Stimulated activated naive CD8-positive, alpha-beta T cell treated with anti-CD3 and anti-CD28 coated beads, Interleukin-15, amount 100 ng/mL, for 72 hours (primary cell): Measurements from ENCODE around the gene THSD7B.
"Not testable (repeated sequence)": the region's sequence is repeated elsewhere in the genome, so short reads cannot be mapped to it uniquely, and the experiment has no call there.

Experiments used
- ATAC-seq: fragments of 150-1000 bp; cut with Tn5 transposase; 2 replicates; pipeline ENCODE4 v1.10.0; 2021; ENCODE audit warnings: mild to moderate bottlenecking, moderate library complexity
- DNase-seq, 2 donors: peaks; one replicate each; pipeline ENCODE4 v3.0.0; 2021 to 2022
- H3K27ac Mint-ChIP-seq, 2 donors: one replicate each; pipeline ENCODE4 v1.8.0; 2022; ENCODE audit warnings: mild to moderate bottlenecking in 2 of 2, mixed read lengths in 2 of 2, moderate library complexity in 2 of 2
- H3K27me3 Mint-ChIP-seq: one replicate; pipeline ENCODE4 v1.8.0; 2022; ENCODE audit warnings: mixed read lengths
- H3K4me1 Mint-ChIP-seq: one replicate; pipeline ENCODE4 v1.8.0; 2022; ENCODE audit warnings: mild to moderate bottlenecking, mixed read lengths
- H3K4me3 Mint-ChIP-seq, 2 donors: one replicate each; pipeline ENCODE4 v1.8.0; 2022; ENCODE audit warnings: mild to moderate bottlenecking in 2 of 2, mixed read lengths in 2 of 2, moderate library complexity in 1 of 2
- H3K9me3 Mint-ChIP-seq, 2 donors: one replicate each; pipeline ENCODE4 v1.8.0; 2022; ENCODE audit warnings: mixed read lengths in 2 of 2

The THSD7B gene

GRCh38 chr2:136962105-136962725, 196.9 kb downstream of the THSD7B start:
- no peaks in the 10 kb centered on the region for H3K27me3 Mint-ChIP-seq
- ATAC-seq (no peak), DNase-seq (no peak)
- H3K27ac Mint-ChIP-seq: no peak overlapping the region
- H3K4me3 Mint-ChIP-seq: no peak overlapping the region
- no peaks in the 10 kb centered on the region for H3K4me1 Mint-ChIP-seq
- H3K9me3 Mint-ChIP-seq: no peaks in the 10 kb centered on the region

DNA sequence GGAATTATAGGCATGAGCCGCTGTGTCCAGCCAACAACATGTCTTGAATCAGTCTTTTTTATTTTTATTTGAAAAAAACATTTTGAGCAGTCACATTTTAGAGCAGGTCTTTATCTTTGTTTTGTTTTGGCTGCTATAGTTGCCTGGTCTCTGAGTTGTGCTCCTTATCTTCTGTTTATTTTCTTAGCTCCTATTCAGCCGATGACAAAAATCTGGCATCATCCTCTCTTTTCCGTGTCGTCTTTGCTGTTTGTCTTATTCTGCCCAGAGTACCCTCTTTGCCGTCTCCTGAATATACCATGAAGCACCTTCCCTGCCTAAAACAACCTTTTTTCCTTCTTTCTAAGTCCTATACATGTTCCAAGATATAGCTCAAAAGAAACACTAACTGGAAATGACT, 201.1 kb downstream of the THSD7B start:
- no peaks in the 10 kb centered on the region for H3K9me3 Mint-ChIP-seq
- no peaks in the 10 kb centered on the region for H3K27me3 Mint-ChIP-seq
- no peak overlapping the region for H3K27ac Mint-ChIP-seq
- ATAC-seq: no peak
- H3K4me1 Mint-ChIP-seq: no peaks in the 10 kb centered on the region
- no peak overlapping the region for H3K4me3 Mint-ChIP-seq
- DNase-seq: no peak

DNA sequence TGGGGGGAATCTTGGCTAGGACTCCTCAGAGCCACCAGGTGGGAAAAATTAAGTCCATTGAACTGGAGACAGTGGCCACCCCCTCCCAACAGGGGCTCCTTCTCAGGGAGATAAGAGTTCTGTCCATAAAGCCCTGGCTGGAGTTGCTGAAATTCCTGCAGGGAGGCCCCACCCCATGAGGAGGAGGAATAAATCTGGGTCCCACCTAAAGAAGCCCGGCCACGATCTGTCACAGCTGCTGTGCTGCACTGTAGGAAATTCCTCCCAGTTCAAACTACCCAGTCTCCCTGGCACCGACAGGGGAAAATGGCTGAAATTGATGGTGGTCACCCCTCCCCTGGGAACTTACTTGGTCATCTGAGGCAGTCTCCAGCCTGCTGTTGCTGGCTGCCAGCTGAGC, 215.0 kb downstream of the THSD7B start:
- no peak for ATAC-seq

DNA sequence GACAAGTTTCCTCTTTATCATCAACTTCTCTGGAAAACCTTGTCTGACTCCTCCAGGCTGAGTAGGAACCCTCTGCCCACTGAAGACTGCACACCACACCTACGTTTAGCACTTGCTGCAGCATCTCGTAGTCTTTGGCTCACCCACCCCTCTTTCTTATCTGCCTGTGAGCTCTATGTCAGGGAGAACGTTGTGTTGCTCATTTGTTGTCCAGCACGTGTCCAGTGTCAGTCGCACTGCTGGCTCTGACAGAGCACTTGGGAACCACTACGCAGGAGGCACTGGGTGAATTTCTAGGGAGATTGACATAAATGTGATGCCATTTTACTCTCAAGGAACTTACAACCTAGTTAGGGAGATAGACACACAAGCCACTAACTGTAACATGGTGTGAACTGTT, 216.3 kb downstream of the THSD7B start:
- not testable (repeated sequence) for H3K27ac Mint-ChIP-seq, H3K27me3 Mint-ChIP-seq, DNase-seq, ATAC-seq, H3K9me3 Mint-ChIP-seq, H3K4me3 Mint-ChIP-seq, H3K4me1 Mint-ChIP-seq

More for the DNA sequence above, 215.0 kb downstream of the THSD7B start:
- Mint-ChIP-seq H3K4me3 (no peak overlapping the region), H3K9me3 (peaks cover 0 to 6% of the 10 kb centered on the region in 2 donors), H3K4me1 (no peaks in the 10 kb centered on the region), H3K27me3 (no peaks in the 10 kb centered on the region), H3K27ac (no peak overlapping the region)
- no peak for DNase-seq

- Mint-ChIP-seq H3K4me3 (no peak overlapping the region), H3K4me1 (no peaks in the 10 kb centered on the region), H3K27me3 (no peaks in the 10 kb centered on the region), H3K9me3 (no peaks in the 10 kb centered on the region), H3K27ac (no peak overlapping the region)
- ATAC-seq (no peak), DNase-seq (no peak)
Measured at GRCh38 chr2:136985044-136985443, 219.7 kb downstream of the THSD7B start.

DNA sequence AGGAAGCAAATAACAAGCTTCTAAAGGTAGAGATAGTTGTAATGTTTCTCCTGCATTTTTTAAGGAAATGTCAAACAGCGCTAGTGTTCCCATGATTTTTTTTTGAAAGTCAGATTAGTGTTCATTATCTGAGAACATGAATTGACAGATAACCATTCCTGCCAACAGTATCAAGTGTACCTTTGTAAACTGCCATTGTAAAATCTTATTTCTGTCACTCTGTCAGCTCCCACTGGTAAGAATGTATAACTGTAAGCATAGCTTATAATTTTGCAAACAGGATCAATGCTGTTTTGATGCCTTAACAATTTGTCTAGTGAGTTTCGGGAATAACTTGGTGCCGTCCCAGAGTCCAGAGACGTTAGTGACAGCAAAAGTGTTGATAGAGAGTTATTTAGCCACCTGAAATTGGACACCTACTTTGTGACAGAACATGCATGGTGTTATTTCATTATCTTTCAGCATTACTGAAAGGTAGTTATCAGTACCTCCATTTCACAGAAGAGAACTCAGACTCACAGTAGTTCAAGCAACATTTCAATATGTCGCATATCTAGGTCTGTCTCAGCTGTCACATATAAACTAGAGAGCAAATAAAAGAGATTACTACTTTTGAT, 221.4 kb downstream of the THSD7B start:
- ATAC-seq (no peak), DNase-seq (no peak)
- Mint-ChIP-seq H3K9me3 (no peaks in the 10 kb centered on the region), H3K27ac (no peak overlapping the region), H3K27me3 (no peaks in the 10 kb centered on the region), H3K4me1 (no peaks in the 10 kb centered on the region), H3K4me3 (no peak overlapping the region)

DNA sequence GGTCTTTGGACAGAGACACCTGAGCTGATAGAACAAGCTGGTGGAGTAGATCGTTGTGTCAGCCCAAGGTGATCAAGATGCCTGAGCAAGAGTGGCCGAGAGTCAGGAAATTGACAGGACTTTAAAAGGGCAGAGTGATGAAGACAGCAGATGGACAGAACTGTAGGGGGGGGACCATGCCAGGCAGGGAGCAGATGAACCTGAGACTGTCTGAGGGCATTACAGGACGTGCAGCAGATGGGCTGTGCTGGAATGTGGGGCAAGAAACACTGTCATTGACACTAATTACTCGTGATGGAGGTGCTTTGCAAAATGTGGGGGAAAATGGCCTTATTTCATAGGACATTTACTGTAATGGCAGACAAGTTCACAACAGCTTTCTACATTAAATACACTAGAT, 225.0 kb downstream of the THSD7B start:
- no peak for ATAC-seq
- no peaks in the 10 kb centered on the region for H3K9me3 Mint-ChIP-seq
- no peak overlapping the region for H3K4me3 Mint-ChIP-seq
- H3K27me3 Mint-ChIP-seq: no peaks in the 10 kb centered on the region
- DNase-seq: no peak
- no peaks in the 10 kb centered on the region for H3K4me1 Mint-ChIP-seq
- H3K27ac Mint-ChIP-seq: no peak overlapping the region

GRCh38 chr2:136994793-136995192, 229.4 kb downstream of the THSD7B start:
- H3K4me3 Mint-ChIP-seq: no peak overlapping the region
- no peak overlapping the region for H3K27ac Mint-ChIP-seq
- no peak for ATAC-seq
- no peaks in the 10 kb centered on the region for H3K4me1 Mint-ChIP-seq
- H3K27me3 Mint-ChIP-seq: peaks cover 6% of the 10 kb centered on the region
- DNase-seq: no peak
- H3K9me3 Mint-ChIP-seq: no peaks in the 10 kb centered on the region

GRCh38 chr2:136997557-136997956, 232.2 kb downstream of the THSD7B start:
- no peak for ATAC-seq

DNA sequence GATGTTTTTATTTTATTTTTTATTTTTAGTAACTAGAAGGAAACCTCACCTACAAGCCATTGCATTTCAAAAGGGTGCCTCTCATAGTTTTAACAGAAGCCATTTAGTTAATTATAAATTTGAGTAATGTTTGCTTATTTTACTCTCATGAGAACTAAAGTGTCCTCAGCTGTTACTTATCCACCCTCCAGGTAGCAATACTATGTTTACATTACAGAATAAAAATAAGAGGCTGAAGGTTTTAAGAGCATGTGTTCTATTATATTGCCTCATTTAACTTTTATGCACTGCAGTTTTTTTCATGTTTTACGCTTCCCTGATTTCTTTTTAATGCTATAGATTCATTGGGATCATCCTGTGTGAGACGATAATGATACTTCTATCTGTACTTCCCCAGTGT, 235.5 kb downstream of the THSD7B start:
- Mint-ChIP-seq H3K27me3 (peaks cover 6% of the 10 kb centered on the region), H3K4me3 (no peak overlapping the region), H3K27ac (no peak overlapping the region), H3K4me1 (no peaks in the 10 kb centered on the region), H3K9me3 (no peaks in the 10 kb centered on the region)
- DNase-seq (no peak), ATAC-seq (no peak)

More at GRCh38 chr2:136997557-136997956, 232.2 kb downstream of the THSD7B start:
- H3K27me3 Mint-ChIP-seq: peaks cover 6% of the 10 kb centered on the region
- no peak for DNase-seq
- no peak overlapping the region for H3K4me3 Mint-ChIP-seq
- H3K4me1 Mint-ChIP-seq: no peaks in the 10 kb centered on the region
- peak overlapping the region in 1 of 2 donors; percentile 23 for H3K27ac Mint-ChIP-seq
- no peaks in the 10 kb centered on the region for H3K9me3 Mint-ChIP-seq

DNA sequence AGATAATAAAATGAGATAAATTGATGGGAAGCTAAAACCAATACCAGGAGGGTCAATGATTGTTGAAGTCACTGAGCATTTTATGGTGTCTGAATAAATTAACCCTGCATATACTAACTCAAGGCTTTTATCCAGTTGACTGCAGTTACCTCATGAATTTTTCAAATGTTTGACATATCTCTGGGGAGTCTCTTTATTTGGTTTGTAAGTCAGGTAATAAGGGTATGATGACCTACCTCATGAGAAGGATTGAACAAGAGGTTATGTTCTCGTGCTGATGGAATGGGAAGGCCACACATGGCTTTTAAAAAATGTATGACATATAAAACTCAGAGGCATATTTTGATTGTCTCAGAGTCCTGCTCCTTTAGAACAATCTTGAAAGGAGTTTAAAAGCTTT, 237.6 kb downstream of the THSD7B start:
- H3K9me3 Mint-ChIP-seq: no peaks in the 10 kb centered on the region
- no peak for DNase-seq
- no peaks in the 10 kb centered on the region for H3K4me1 Mint-ChIP-seq
- no peak for ATAC-seq
- H3K4me3 Mint-ChIP-seq: no peak overlapping the region
- H3K27me3 Mint-ChIP-seq: no peaks in the 10 kb centered on the region
- H3K27ac Mint-ChIP-seq: no peak overlapping the region

DNA sequence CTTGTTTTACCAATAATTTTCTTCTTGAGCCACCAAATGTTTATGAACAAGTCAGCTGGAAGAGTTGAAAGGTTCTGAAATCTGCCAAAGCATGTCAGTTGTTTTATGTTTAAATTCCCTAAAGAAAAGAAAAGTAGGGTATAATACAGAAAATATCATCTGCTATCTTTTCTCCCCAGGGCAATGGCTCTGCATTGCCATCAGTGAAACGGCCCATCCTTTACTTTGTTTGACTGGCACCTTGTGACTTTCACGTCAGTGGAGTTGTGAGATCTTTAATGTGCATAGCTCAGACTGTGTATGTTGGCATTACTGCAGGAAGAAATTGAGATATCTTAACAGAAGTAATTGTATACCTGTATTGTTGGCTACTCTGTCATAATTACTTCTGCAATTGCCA, 239.9 kb downstream of the THSD7B start:
- DNase-seq: no peak
- Mint-ChIP-seq H3K27ac (no peak overlapping the region), H3K27me3 (no peaks in the 10 kb centered on the region), H3K4me3 (no peak overlapping the region), H3K9me3 (no peaks in the 10 kb centered on the region), H3K4me1 (no peaks in the 10 kb centered on the region)
- ATAC-seq: no peak

DNA sequence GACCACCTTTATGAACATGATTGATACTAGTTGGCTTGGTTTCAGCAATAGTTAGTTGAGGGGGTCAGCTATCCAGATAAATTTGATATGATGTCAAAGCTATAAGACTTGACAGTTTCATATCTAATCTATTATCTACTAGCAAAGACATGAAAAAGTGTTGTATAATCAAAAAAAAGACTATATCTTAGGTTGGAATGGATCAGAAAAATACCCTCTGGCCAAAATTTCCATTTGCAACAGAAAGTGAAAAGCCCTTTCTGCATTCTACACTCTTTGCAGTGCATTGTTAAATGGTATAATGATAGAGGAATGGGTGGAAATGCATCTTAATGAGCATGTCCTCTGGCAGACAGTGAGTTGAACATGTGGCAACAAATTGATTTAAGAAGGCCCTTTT, 242.6 kb downstream of the THSD7B start:
- no peak for ATAC-seq
- no peak overlapping the region for H3K4me3 Mint-ChIP-seq
- H3K27me3 Mint-ChIP-seq: peaks cover 9% of the 10 kb centered on the region
- DNase-seq: no peak
- no peak overlapping the region for H3K27ac Mint-ChIP-seq
- H3K9me3 Mint-ChIP-seq: no peaks in the 10 kb centered on the region
- no peaks in the 10 kb centered on the region for H3K4me1 Mint-ChIP-seq

GRCh38 chr2:137009953-137010352, 244.6 kb downstream of the THSD7B start:
- no peak for ATAC-seq
- Mint-ChIP-seq H3K27ac (no peak overlapping the region), H3K9me3 (no peaks in the 10 kb centered on the region), H3K4me1 (no peaks in the 10 kb centered on the region), H3K4me3 (no peak overlapping the region), H3K27me3 (peaks cover 9% of the 10 kb centered on the region)
- DNase-seq: no peak

DNA sequence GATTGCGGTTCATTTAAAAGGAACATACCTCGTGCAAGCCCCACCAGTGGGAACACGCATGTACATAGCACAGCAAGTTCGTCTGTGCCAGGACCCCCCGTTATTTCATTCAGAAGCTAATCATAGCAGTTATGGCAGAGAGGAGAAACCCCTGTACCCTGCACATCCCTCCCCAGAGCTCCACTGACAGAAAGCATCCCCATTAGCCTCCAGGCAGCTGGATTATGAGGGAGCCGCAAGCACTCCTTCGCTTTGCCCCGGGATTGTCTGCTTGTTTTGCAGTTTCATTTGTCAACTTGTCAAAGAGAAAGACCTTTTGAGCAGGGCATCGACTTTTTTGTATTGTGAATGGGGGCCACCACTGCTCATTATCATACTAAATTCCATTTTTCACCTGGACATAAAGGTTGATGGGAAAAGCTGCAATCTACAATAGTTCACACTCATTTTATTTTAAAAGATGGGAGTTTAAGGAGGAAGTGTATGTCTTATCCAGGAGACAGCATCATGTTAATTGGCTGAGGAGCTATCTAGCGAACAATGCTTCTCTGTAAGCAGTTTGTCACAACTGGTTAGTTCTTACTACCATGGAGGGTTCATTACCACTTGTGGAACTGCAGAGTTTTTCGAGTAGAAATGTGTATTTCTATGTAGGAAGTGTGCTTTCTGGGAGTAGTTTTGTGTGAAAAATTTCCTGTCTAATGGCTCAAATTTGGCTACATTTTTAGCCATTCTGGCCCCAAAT, 255.3 kb downstream of the THSD7B start:
- Mint-ChIP-seq H3K4me3 (no peak overlapping the region), H3K27me3 (no peaks in the 10 kb centered on the region), H3K9me3 (peaks cover 0 to 6% of the 10 kb centered on the region in 2 donors), H3K27ac (no peak overlapping the region), H3K4me1 (no peaks in the 10 kb centered on the region)
- DNase-seq (no peak), ATAC-seq (no peak)

GRCh38 chr2:137021763-137022162, 256.4 kb downstream of the THSD7B start:
- Mint-ChIP-seq H3K4me3 (no peak overlapping the region), H3K4me1 (no peaks in the 10 kb centered on the region), H3K9me3 (peaks cover 0 to 6% of the 10 kb centered on the region in 2 donors), H3K27me3 (no peaks in the 10 kb centered on the region), H3K27ac (no peak overlapping the region)
- no peak for ATAC-seq
- no peak for DNase-seq
